Kidney capillary endothelial cell (primary cell): Measurements from ENCODE around the gene GFY.
A peak's percentile ranks its signal among the peaks of the same experiment; 100 is the strongest.

Source experiments
- DNase-seq: peaks from one replicate; pipeline ENCODE4 v3.0.0-alpha.2; 2018; ENCODE audit warnings: low spot score

The GFY gene

GRCh38 chr19:49425178-49425577, at the start of gene GFY:
Gene GFY (plus strand): TSS chr19:49425388. CDS start chr19:49426431, 1,043 bp downstream.
- no peak for DNase-seq

- no peak for DNase-seq
Measured at GRCh38 chr19:49378512-49378911, 46.7 kb upstream of the GFY start.

GRCh38 chr19:49380391-49380790, 44.8 kb upstream of the GFY start:
- no peak for DNase-seq

GRCh38 chr19:49382639-49383038, 42.5 kb upstream of the GFY start:
- no peak for DNase-seq

GRCh38 chr19:49383599-49383998, 41.6 kb upstream of the GFY start:
- no peak for DNase-seq

GRCh38 chr19:49387936-49388372, 37.2 kb upstream of the GFY start, which contains the start of gene KASH5:
Gene KASH5 (plus strand): TSS chr19:49388249. CDS start chr19:49390884, 2,635 bp downstream.
- DNase-seq = no peak

GRCh38 chr19:49389406-49389805, 35.8 kb upstream of the GFY start:
- no peak for DNase-seq

GRCh38 chr19:49390131-49390928, 34.9 kb upstream of the GFY start:
- no peak for DNase-seq

GRCh38 chr19:49390929-49391359, 34.2 kb upstream of the GFY start:
- no peak for DNase-seq

- DNase-seq = peak; percentile 41
Measured at GRCh38 chr19:49391581-49392399, 33.4 kb upstream of the GFY start.

GRCh38 chr19:49393881-49394280, 31.3 kb upstream of the GFY start:
- DNase-seq = no peak

- DNase-seq = no peak
Measured at GRCh38 chr19:49395581-49396407, 29.4 kb upstream of the GFY start.

GRCh38 chr19:49396738-49397505, 28.3 kb upstream of the GFY start:
- no peak for DNase-seq

GRCh38 chr19:49398001-49398615, 27.1 kb upstream of the GFY start:
- DNase-seq = no peak

- no peak for DNase-seq
Measured at GRCh38 chr19:49398931-49399330, 26.3 kb upstream of the GFY start.

- no peak for DNase-seq
Measured at GRCh38 chr19:49400029-49400428, 25.2 kb upstream of the GFY start.

- no peak for DNase-seq
Measured at GRCh38 chr19:49403404-49404187, 21.6 kb upstream of the GFY start.

- DNase-seq = no peak
Measured at GRCh38 chr19:49407079-49407478, 18.1 kb upstream of the GFY start.

- DNase-seq = no peak
Measured at GRCh38 chr19:49407482-49408015, 17.6 kb upstream of the GFY start.
